ENCODE measurements around the gene COG5.
A peak's percentile ranks its signal among the peaks of the same experiment; 100 is the strongest.

The COG5 gene
- 94.8 to 101 reads per million in 2 donors for total RNA-seq

DNA sequence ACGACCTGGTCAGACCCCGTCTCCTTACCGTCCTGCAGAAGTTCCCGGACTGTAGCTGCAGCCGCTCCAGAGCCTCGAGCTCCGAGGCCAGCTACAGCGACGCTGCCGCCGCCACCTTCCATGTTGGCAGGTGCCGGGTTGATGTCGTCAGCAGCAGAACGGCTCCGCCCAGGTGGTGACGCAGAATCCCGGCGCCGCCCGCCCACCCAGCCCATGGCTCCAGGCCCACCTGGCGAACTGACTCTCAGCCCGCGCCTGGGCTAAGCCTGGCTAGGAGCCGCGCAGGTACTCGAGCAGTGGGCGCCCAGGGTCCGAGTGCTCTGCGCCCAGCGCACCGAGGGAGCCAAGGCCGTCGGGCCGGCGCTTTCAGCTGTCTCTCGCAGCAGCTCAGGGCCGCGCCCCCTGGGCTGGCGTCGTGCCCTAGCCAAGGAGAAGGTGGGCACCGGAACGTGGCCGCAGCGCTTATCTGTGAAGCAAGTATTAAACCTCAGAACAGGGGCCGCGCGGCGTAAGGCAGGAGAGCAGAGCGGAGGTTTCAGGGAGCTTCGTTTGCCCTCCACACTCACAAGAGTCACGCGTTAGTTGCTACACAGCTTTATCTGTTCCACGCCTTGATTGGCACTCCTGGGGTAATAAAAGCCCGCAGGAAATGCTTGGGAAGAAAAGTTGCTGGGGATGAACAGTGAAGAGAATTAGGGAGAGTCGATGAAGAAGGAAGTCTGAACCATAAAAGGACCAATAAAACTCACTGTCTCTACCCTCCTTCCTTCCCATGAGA is at the start of gene COG5, which contains the start of gene DUS4L:
Gene COG5 (minus strand): TSS at position 146 of the 778 bp plus-strand sequence. CDS start 24 bp downstream, at position 122.
Gene DUS4L (plus strand): TSS at position 197 of the 778 bp plus-strand sequence. CDS start 3,100 bp downstream, outside the sequence.
- DNase-seq, result peak; percentile 81

DNA sequence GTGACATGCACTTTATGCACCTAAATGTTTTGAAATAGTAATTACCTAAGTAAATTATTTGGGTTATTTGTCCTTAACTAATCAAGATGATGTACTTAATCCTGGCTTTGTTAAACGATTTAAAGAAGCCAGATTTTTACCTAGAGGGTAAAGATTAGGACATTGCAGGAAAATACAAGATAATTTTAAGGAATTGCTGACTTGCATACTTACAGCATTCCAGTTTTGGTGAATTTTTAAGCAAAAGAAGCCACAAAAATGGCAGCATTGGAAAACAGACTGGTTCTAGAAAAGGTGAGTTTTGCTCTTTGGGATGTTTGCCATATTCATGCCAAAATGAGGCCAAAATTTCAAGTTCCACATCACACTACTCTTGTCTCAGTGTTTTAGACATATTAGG is 49.7 kb upstream of the COG5 start:
- DNase-seq, result no peak

DNA sequence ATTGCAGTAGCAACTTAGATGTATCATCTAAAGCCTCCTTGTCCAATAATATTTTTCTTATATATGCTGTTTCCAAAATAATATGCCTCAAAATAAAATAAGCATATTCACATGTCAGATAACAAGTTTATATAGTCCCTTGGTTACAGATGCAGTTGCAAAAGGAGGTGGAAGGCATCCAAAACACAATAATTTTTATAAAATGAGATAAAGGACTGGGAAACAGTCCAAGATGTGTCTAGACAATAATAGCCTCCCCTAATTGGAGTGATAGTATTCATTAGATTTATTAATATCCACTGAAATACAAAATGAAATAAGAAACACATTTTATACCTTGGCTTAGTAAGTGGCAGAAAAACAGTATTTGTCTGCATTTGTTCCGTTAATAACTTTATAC is 46.6 kb upstream of the COG5 start:
- no peak for DNase-seq

DNA sequence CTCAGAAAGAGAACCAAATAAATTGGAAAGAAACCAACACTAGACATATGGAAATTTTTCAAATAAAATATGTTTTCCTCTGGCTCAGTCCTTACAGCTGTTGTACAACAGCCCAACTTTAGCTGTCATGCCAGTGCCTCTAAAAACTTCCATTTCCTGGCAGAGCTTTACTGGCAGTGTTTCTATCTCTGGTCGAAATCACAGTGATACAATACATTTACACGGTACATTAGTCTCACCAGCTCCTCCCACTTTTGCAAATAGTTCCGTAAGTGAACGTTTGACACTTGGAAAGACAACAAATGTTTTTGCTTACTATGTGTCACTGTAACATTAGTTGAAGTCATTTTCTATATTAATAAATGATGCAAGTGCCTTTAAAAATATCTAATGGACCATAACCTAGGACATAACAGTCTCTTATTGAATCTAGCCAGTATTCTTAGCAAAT is 46.1 kb upstream of the COG5 start:
- DNase-seq, result no peak

DNA sequence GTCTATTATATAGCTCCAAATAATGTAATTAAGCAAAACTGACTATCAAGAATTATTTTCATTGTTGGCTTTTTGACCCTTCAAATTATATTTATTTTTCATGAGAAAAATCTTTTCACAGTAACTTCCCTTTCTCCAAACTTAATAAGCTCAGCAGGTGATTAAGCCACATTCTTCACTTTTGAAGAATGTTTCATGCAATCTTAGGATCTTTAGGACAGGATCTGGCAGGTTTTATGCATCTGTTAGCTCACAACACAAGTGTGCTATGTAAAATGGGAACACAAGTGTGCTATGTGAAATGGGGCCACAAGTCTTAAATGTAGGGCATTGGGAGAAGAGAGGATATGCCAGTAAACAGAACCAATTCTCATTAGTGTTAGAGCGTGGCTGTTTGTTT is 42.6 kb upstream of the COG5 start:
- DNase-seq, result no peak

DNA sequence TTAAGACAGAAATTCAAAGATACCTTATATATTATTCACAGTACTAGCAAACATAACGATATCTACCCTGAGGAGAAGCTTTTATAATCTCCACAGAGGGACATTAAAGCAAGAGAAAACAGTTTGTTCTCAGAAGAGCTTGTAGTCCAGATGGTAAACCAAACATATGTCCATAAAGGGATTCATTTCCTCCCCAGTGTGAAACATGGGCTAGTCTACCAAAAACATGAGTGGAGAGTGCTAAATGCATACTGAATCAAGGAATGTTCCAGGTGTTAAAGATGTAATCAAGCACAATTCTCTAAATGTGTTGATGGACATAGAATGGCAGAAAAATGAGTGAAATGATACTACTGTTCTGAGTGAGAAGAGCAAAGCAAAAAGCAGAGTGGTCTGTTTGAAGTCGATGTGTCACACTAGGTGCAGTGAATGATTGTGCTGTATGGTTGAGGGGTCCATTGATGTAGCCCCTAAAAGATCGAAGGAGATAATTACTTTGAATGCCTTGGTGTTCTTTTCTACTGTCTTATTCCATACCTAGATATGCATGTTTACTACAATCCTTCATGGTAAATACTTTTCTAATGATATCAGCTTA is 41.6 kb upstream of the COG5 start:
- no peak for DNase-seq

DNA sequence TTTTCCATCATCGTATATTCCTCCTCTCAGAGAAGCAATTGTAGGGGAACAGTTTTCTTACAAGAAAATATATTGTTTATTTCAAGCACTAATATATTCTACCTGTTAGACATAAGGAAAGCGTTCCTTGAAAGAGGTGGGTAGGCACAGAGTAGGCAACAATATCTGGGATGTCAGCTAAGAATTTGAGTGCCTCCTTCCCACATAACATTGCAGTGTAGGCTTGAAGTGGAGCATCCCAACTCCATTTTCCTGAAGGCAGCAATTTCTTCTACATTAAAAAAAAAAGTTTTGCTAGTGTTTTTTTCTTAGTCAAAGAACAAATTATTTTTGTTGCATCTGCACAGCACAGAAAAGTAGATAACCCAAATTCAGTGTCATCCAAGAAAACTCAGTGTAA is 37.1 kb upstream of the COG5 start:
- no peak for DNase-seq

DNA sequence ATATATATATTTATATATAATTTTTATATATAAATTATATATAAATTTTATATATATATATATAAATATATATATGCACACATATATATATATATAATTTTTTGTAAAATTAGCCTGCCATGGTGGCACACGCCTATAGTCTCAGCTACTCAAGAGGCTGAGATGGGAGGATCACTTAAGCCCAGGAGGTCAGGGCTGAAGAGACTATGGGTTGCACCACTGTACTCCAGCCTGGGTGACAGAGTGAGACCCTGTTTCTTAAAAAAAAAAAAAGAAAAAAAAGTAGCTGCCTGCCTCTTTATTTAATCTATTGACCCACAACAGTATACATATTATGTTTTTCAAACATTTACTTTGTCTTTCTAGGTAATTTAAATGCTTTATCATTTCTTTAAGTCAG is 35.5 kb upstream of the COG5 start:
- no peak for DNase-seq

DNA sequence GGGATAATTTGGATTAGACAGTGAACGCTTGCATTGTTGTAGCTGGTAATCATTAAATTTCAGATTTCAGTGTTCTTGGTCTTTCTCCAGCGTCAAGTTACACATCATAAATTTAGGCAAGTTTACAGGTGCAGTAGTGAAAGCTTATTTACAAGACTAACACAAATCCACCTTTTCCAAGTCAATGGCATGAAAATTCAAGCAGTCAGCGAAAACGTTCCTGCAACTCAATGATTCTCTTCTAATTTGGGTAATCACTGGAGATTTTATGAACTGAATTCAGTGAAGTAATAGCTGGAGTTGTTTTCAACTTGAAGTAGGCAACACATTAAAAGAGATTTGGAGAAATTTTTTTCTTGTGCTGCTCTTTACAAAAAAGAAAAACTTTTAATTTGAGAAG is 34.2 kb upstream of the COG5 start:
- no peak for DNase-seq

DNA sequence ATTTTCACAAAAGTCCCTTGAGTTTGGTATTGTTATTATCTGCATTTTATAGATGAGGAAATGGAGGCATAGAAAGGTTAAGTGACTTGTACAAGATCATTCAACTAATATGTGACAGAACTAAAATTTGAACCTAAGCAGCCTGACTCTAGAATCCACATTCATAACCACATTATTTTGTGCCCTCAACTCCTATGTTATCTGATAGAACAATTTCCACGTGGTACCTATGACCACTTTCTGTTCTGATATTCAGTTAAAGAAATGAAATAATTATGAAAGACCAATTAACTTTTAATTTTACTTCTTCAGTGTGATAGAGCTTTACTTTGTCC is 33.8 kb upstream of the COG5 start:
- no peak for DNase-seq

DNA sequence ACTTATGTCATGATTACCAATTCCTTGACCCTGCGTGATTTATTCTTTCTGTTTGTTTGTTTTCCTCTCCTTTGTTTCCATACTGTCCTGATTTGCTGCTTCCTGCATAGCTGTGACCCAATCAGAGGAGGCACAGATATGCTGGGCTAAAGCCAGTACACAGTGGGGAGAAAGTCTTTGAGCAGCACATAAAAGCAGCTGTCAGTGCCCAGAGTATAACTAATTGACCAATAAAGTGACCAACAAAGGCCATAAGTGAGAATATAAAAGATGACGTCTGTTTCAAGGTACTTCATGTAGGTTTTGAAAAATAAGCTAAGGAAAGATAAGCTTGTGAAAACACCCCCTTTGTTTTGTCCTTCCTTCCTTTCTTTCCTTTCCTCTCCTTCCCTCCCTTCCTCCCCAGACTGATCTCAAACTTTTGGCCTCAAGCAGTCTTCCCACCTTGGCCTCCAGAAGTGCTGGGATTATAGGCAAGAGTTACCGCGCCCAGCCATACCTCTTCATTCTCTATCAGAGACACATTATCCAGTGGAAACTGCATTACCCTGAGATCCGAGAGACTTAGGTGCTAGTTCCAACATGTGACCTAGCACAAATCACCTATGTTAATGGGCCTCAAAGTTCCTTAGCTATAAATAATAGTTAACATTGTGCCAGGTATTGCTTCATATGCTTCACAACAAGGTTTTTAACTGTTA is 33.3 kb upstream of the COG5 start:
- DNase-seq, result no peak

DNA sequence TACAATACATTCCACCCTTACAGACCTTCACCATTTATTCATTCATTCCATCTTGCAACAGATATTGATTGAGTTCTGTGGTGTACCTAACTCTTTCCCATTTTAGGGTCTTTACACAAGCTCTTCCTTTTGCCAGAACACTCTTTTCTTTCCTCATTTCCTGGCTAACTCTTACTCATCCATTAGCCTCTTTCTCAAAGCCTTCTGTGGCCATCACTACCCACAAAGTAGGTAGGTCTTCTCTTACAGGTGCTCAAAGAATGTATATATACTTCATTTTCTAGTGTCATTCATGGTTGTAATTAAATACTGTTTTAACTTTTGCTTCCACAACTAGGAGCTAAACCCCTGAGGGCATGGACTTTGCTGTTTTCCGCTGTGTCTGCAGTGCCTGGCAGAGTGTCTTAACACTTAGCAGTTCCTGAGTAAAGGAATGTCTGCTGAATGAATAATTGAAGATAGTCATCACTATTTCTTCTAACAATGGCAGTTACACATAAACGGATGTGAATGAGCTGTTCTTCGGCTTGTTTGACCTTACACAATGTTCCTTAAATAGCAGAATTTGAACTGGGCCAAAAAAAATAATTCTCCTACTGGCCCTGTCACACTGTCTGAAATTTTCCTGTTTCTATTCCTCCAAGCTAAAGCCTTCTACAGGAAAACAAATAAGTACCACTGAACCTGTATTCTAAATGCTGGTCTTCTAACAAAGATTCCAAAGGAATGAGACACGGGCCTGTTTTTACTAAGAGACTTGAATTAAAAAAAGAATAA is 31.4 kb upstream of the COG5 start:
- DNase-seq, result no peak

DNA sequence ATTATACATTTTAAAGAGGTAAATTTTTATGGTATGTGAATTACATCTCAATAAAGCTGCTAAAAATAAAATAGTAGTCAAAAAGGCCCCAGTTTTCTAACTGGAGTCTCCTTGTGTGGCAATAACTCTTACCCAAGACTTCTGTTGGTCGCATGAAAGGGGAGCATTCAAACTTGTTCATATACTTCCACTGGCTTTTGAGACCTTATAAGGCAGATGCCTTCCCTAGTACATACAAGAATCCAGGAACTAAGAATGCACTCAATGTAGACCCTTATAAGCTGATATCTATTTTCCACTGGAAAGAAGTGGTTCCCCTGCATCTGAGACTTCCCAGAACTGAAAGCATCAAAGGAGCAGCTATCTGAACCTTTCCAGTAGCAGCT is 29.3 kb upstream of the COG5 start:
- no peak for DNase-seq

DNA sequence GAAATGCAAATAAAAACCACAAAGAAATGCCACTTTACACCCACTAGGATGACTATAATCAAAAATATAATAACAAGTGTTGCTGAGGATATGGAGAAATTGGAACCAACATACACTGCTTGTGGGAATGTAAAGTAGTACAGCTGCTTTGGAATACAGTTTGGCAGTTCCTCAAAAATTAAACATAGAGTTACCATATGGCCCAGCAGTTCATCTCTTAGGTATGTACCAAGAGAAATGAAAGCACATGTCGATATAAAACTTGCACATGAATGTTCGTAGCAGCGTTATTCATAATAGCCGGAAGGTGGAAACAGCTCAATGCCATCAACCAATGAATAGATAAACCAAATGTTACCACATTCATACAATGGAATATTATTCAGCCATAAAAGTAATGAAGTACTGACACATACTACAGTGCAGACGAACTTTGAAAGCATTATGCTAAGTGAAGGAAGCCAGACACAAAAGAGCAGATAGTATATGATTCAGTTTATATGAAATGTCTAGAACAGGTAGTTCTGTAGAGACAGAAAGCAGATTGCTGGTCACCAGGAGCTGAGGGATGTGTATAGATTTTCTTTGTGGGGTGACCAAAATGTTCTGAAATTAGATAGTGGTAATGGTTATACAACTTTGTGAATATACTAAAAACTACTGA is 28.8 kb upstream of the COG5 start:
- no peak for DNase-seq

DNA sequence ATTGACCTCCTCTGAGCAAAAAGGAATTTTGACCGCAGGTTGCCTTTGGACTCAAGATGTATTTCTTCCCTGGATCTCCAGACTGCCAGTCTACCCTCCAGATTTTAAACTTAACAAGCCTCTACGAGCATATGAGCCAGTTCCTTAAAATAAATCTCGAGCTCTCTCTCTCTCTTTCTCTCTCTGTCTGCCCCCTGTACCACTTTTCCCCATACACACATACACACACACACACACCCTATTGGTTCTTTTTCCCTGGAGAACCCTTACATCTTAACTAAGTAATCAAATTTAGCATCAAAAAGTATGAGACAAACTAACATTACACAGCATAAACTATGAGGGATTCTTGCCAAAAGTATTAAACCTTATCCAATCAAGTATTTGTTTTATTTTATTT is 27.7 kb upstream of the COG5 start:
- DNase-seq, result no peak

DNA sequence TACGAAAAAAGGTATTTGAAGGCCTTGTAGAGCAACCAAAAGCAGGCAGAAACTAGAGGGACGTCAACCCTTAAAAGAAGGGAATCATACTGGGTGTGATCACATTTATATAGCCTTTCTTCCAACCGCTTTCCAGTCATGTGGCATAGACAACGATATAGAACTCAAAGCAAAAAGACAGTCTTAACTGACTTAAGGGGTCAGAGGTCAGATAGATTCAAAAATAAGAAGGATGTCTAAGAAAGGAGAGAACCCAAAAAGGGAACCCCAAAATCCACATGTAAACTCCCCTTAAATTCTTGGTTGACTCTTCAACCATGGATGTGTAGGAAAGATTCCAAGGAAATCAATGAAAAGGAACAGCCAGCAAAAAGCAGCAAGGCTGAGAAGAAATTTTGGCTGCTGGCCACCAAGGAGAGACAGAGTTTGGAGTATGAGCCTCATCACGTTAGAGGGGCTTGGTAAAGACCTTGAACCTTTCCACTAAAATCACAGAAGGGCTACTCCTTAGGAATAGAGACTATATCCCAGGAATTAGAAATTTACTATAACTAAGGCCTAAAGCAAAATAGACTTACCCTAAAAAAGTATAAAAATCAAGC is 24.9 kb upstream of the COG5 start:
- DNase-seq, result no peak

DNA sequence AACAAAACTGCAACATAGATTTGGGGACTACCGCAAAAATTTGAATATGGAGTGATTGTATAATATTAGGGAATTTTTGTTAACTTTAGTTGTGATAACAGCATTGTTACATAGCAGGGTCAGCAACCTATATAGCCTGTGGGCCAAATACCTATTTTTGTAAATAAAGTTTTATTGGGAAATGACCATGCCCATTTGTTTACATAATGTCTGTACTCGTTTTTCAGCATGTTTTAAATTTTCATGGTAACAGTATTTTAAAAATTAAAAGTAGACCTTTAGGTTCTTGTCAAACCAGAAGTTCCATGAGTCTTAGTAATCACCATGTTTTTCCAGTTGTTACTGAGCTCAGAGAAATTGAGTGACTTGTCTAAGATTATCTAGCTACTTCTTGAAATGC is 21.0 kb upstream of the COG5 start:
- DNase-seq, result no peak

DNA sequence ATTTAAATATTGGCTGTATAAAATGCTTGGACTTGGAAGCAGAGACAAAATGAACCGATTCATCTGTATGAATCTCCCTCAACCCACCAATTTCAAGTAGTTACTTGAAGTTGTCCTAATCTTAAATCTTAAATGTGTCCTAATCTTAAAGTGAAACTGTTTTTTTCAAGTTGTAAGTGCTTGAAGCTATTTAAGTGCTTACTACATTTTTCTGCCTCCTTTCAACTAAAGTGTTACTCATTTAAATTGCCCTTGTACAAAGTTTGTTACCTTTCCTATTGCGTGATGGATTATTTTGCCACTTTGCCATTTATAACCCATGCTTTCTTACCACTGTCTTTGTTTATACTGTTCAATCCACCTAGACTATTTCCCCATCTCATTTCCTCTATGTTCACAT is 19.2 kb upstream of the COG5 start:
- DNase-seq, result no peak

DNA sequence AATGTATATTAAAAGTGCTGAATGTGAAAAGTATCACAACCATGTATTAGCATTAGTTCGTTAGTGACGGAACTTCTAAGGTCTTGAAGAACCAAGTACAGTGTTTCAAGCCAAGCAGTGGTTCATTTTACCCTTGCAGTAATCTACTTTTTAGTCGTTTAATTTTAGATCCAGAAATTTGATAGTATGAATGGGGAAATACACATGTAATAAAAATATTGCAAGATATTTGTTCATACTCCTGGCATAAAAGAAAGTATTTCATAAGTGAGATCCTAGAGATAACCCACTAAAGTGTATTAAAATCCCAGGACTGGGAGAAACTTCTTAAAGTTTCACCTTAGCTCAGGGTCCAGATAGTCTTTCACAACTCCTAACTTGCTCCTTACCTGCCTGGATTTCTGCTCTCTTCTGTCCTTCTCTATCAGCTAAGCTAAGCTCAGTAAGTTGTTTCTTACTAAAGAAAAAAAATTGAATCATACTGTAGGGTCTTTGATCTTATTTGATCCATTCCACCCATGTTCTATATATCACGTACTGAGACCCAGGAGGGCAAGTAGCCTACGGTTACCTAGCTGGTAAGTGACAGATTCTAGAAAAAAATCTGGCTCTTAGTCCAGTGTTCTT is 17.8 kb upstream of the COG5 start:
- DNase-seq, result no peak

DNA sequence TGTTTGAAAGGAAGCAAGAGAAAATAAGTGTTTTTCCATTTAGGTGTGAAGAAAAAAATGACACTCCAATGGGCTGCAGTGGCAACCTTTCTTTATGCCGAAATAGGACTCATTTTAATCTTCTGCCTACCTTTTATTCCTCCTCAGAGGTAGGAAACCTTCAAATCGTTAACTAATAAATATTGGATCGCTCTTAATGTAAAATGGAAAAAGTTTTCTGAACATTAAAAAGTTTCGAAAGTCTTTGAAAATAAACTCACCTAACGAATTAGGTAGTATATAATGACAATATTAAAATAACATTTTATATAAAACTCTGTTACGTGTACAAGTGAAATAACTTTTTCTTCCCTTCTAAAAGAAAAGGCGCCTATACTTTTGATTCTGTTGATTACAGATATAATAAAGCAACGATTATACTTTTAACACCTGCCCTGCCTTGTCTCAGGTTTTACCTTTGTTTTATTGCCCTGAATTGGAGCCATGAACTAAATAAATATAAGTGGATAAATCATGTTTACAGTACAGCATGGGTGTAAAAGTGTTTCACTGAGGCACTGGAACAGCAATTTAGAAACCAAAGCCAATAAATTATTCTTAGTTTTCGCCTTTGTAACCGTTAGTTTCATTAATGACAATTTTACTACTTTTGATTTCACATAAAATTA is 17.1 kb upstream of the COG5 start:
- DNase-seq, result no peak
